SK-N-MC (cell line): ENCODE data around the gene REPS2.

Experiments
- EZH2 ChIP-seq: fragments of 200-600 bp; sonication (generic); IDR thresholded peaks from one replicate; pipeline ENCODE4 v1.6.1; 2017; ENCODE audit warnings: antibody characterized with exemption
- FOXP2 ChIP-seq: optimal IDR thresholded peaks from 2 replicates; pipeline ENCODE3; 2011; ENCODE audit warnings: mild to moderate bottlenecking, moderate library complexity; ENCODE audit not compliant: insufficient read depth; ENCODE audit errors: extremely low read length, control extremely low read depth
- POLR2AphosphoS5 ChIP-seq: IDR thresholded peaks from 2 replicates; pipeline ENCODE4 v1.6.1; 2012; ENCODE audit warnings: mild to moderate bottlenecking, low read depth, low read length, borderline replicate concordance

DNA sequence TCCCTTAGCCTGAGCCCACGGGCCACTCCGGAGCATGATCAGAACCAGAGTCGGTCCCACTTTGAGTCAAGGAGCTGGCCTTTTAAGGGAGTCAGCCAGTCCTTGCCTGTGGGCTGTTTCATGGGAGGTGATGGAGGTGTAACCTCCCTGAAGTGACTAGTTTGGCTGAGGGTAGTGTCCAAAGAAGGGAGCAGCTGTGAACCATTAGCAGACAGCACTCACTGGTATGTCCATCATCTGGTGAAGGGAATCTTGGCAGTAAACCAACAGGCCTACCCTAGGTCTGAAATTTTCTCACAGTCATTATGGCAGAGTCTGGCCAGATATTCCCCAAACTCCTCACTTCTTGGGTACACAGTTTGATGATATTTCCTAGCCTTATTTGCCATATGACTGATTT lies 12.3 kb upstream of the REPS2 start:
- no peak for TF ChIP-seq EZH2
- no peak for TF ChIP-seq FOXP2
- no peak for TF ChIP-seq POLR2AphosphoS5
